NCI-H1417 treated with DMSO at 0.1 percent for 48 hours (cell line): ENCODE measurements around the gene PPA1.
"Not testable (repeated sequence)": the region's sequence is repeated elsewhere in the genome, so short reads cannot be mapped to it uniquely, and the experiment has no call there.

ENCODE experiments used
- DNase-seq: peaks from one replicate; lab custom pipeline; 2025; lab: John Stamatoyannopoulos, UW

Gene PPA1

DNA sequence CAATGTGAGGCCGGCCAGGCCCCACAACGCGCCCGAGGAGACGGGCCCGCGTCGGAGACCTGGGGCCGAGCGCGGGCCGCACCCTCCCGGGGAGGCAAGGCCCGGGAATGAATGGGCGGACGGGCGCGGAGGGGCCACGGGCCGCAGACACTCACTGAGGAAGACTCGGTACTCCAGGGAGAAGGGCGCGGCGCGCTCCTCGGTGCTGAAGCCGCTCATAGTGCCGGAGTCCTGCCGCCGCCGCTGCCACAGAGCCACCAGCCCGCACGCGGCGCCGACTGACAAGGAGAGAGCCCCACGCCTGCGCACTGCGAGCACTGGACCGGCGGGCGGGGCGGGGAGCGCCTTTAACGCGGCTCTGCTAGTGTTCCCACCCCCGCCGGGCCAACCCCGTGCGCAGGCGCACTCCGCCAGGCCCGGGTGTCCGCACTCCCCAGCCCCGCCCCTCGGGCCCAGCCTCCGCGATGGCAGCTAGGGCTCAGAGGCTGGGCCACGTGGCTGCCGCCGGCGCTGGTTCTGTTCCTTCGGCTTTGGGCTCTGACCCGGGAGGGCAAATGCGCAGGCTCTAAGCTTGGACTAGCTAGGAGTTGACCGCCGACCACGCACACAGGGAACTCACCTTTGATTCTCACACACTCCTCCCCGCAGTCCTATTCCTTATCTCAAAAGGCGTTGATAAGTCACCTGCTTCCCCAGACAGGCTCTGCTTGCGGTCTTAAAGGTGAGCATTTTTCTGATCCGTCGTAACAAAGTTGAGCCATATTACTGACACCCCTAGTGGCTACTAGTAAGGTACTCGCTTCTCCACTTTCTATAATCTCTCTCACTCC, at the start of gene PPA1:
Gene PPA1, minus strand, starts transcription at position 321 of the 830 bp plus-strand sequence. Its CDS starts 102 bp downstream, at position 219.
- peak; percentile 65 for DNase-seq

DNA sequence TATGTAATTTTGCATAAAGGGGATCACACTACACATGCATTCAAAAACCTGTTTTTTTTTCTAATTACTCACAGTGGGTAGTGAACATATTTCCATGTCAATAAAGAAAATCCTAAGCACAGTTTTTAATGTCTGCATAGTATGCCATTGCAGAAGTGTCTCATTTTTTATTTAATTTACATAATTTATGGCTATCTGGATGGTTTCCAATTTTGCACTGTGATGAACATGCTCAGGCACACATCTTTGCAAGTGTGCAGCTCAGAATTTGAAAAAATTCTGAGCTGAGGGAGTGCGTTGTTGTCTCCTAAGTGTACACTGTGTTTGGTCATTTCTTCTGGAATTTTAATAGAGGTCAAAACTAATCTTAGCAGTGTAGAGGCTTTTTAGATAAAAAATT, 48.4 kb upstream of the PPA1 start:
- DNase-seq, result no peak

DNA sequence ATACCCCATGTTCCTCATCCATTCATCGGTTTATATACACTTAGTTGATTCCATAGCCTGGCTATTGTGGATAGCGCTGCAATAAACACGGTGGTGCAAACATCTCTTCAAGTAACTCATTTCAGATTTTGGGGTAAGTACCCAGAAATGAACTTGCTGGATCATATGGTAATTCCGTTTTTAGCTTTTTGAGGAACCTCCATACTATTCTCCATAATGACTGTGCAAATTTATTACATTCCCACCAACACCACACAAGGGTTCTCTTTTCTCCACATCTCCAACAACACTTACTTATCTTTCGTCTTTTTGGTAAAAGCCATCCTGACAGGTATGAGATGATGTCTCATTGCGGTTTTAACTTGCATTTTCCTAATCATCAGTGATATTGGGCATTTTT, 46.9 kb upstream of the PPA1 start:
- no peak for DNase-seq

DNA sequence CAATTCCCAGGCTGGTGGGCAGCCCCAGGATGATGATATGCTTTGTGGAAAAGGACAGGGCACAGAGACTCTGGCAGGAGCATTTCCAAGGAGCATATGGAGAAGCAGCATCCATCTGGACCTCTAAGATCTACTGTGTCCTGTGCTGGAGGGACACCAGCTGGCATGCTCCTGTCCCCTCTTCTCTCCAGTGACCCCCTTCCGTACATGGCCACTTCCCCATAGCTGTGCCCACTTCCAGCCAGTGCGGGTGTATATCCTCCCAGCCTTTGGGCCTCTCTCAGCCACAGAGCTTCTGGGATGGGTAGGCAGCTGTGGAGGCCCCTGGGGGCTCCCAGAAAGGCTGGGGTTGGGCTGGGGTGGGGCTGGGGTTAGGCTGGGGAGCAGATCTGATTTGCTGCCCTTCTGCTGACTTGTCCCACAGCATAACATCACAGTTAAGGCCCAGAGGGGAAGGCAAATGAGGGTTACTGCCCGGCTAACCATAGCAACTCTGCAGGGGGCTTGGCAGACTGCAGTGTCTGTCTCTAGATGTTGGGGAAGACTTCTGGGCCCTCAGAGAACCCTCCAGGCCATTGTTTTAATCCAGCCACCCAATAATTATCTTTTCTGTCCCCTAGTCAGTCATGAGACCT, 44.3 kb upstream of the PPA1 start:
- DNase-seq, result no peak

DNA sequence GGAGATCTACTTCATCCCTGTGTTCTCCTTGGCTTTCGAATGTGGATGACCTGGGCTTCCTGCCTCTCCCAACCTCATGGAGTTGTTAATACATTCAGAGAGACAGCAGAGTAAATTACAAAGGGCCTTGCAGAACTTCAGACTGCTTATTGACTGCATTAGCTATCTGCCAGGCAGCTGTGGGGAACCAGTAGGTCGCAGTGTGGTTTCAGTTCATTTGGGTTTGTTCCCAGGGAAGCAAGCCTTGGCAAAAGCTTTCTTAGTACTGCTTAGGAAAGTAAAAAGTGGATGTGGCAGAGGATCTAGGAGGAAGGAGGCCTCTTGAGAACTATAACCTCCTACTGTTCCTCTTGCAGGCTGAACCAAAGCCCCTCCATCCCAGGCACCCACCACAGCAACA, 41.4 kb upstream of the PPA1 start:
- no peak for DNase-seq

DNA sequence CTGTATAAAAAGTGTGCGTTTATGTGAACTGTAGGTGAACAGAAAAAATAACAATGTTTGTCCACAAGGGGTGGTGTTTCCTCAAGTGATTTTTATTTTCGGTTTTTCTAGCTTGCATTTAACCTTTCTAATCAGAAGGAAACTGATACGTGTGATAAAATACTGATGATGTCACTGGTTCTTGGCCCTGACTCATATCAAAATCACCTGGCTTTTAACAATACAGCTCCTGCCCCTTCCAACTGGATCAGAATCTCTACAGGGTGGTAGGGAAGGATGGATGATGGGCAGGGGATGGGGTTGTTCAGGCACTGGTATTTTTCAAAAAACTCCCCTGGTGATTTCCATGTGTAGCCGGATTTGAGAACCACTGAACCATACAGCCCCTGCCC, 39.7 kb upstream of the PPA1 start:
- DNase-seq, result no peak

DNA sequence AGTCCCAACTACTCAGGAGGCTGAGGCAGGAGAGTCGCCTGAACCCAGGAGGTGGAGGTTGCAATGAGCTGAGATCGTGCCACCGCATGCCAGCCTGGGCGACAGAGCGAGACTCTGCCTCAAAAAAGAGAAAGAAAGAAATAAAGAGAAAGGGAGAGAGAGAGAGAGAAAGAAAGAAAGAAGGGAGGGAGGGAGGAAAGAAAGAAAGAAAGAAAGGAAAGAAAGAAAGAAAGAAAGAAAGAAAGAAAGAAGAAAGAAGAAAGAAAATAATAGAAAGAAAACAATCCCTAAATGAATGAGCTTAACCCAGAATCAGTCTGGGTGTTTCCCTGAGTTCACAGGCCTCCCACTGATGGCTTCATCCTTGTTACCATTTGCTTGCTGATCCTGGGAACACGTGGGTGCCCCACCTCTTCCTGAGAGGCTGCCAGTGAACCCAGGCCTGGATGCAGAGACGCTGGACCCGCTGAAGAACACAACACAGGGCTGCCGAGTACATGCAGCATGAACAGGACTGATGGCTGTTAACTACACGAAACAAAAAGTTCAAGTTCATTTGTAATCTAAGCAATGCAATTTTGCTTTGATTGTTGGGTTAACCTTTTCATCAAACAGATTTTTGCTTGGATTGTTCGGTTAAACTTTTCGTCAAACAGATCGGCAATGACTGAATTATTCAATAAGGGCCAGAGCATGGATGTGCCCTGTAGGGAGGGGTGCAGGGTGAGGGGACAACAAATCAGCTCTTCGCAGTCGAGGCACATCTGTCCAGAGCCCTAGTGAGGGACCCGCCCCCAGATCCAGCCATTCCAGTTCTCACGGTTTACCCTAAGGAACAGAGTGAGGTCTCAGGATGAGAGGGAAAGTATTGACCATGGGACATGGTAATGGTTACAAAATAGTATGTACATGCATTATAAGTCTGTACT, 39.0 kb upstream of the PPA1 start:
- DNase-seq, result no peak

DNA sequence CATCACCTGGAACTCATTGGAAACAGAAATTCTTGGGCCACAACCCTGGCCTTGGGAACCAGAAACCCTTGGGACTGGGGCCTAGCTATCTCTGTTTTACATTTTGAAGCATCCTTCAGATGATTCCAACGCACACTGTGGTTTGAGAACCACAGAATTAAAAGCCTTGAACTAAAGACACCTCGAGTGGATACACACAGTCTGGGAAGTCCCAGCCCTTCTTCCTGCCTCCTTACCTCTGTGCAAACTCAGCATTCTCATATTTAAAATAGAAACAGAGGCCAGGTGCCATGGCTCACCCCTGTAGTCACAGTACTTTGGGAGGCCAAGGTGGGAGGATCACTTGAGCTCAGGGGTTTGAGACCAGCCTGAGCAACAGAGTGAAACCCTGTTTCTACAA, 37.7 kb upstream of the PPA1 start:
- no peak for DNase-seq

DNA sequence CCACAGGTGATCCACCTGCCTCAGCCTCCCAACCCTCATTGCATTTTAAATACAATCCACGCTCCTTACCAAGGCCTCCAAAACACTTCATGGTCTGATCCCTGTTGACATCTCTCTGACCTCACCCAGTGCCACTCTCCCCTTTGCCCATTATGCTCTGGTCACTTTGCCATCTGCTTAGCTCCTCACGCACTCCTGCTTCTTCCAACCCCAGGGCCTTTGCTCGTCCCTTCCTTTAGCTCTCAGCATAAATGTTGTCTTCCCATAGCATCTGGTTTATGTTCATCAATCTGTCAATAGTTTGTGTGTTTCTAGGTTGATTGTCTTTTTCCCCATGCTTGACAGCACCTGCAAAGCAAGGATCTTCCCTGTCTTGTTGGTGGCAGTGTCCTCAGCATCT, 36.5 kb upstream of the PPA1 start:
- no peak for DNase-seq

DNA sequence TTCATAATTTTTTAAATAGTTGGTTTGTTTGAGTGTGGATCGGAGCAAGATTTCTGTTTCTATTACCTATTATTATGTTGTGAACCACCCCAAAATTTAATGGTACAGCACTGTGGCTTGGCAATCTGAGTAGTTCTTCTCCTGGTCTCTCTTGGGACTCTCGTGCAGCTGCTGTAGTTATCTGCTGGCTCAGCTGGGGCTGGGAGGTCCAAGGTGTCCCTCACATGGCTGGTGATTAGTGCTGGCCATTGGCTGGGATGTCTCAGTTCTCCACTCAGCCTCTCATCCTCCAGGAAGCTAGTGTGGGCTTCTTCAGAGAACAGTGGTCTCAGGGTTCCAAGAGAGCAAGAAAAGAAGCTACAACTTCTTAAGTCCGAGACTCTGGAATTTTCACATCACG, 35.1 kb upstream of the PPA1 start:
- DNase-seq, result no peak

DNA sequence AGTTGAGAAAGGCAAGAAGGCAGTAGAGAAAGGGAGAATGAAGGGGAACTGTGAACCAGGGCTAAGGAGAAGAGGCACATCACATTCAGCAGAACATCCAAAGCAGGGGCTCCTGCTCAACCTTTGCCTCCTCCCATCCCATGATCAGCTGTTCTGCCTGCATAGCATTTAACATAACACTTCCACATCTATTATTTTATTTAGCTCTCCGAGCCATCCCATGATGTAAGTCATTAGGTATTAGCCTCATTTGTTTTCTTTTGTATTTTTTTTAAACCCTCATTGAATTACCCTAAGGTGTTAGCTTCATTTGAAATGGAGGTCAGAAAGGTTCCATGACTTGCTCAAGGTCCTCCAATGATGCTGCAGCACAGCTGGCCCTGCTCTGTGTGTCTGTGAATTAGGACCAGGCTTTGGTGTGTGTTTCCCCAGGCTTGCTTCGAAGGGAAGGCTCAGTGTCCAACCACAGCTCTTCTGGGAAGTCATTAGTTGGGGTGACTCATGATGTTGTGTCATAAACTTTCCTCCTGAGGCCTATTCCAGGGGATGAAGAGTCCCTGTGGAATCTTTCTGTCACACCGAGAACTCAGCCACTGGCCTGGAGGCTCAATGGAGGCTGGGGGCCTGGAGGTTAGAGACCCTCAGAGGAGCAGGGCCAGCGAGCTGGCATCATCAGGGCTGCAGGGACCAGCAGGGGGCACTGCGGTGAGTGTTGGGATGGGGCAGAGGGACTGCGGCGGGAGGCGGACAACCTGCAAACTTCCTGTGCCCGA, 34.1 kb upstream of the PPA1 start:
- no peak for DNase-seq

DNA sequence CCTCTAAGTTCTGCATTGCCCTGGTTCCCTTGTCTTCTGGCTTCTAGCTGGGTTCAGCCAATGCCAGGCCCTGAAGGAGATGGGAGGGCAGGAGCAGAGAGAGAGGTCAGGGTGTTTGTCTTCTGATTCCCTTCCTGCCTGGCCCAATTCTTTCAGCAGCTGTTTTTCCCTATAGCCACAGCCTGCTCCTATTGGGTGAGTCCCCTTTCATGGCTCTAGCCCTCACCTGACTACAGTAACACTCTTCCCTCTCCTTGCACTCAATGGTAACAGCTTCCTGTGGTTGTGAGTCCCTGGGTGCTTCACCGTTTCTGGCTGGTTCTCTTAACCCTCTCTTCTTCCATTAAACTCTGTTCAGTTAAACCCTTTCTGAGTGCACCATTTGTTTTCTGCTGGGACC, 33.5 kb upstream of the PPA1 start:
- no peak for DNase-seq

DNA sequence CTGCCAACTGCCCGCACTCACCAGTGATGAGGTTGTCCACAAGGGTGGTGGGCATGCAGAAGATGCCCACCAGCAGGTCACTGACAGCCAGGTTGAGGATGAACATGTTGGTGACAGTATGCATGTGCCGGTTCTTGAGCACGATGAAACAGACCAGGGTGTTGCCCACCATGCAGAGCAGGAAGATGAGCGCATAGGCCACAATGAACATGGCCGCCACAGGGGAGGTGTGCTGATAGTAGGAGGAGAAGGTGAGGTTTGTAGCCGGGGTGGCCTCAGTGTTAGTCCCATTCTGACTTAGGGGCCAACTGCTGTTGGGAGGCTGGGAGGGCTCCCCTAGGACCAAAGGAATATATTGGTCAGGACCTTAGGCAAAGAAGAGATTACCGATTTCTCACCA, 32.8 kb upstream of the PPA1 start:
- no peak for DNase-seq

DNA sequence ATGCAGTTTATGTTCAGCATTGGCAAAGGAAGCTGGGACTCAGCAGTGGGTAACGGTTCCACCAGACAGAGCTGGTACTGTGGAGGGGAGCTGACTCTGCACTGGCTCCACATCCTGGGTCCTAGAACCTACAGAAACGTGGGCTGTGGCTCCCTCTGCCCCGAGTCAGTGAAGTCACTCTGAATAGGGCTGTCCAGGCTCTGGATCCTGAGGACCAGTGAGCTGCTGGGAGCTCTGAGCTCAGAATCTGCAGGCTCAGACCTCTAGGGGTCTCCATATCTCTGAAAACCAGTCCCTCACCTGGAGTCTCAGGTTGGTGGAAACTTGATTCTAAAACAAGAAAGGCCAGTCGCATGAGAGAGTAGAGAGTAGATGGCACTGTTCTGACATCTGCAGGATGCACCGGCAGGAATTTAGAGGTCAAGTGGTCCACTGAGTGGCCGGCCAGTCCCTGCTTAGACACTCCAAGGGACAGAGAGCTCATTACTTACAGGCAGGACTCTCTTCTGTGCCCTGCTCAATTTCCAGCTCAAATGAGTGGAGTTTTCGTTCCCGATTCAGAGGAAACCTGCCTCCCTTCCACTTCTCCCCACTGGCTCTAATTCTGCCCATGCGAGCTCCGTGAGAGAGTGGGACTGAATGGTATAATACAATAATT, 31.9 kb upstream of the PPA1 start:
- DNase-seq, result no peak

DNA sequence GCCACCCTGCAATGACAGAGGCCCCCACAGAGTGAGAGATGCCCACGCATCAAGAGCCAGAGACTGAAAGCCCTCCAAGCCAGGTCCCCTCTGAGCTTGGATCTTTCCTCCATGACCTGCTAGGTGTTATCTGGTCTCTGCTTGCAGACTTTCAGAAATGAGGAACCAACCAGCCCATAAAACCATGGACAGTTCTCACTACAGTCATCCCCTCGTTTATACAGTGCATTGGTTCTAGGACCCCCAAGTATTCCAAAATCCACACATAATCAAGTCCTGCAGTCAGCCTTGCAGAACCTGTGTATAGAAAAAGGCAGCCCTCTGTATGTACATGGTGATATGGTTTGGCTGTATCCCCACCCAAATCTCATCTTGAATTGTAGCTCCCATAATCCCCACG, 27.5 kb upstream of the PPA1 start:
- DNase-seq, result no peak

DNA sequence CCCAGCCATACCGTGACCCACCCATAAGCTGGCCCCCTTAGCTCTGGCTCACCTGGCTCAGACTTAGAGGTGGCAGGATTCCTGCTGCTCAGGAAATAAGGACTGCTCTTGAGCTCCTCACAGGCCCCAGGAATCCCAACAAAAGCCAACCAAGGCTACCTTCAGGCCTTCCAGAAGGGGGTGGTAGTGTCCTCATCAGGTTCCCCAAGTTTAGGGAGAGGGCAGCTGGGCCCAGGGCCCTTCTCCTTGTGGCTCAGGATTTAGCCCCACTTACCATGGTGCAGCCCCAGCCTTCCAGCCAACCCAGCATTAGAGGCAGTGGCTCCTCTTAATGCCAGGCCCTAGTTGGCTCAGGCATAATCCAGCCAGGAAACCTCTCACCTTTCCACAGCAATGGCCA, 27.0 kb upstream of the PPA1 start:
- DNase-seq, result no peak

DNA sequence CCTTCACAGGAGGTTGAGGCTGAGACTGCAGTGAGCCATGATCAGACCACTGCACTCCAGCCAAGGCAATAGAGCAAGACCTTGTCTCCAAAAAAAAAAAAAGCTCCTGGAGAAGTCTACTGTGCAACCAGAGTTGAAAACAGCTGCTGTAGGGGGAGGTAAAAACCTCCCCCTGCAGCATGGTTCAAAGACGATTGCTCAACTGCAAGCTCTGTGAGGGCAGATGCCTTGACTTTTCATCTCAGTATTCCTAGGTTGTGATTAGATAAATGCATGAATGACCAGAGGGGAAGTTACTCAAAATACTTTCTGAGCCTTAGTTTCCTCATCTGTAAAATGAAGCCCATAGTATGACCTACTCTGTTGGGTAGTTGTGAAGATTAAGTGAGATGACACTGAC, 25.0 kb upstream of the PPA1 start:
- DNase-seq, result no peak

DNA sequence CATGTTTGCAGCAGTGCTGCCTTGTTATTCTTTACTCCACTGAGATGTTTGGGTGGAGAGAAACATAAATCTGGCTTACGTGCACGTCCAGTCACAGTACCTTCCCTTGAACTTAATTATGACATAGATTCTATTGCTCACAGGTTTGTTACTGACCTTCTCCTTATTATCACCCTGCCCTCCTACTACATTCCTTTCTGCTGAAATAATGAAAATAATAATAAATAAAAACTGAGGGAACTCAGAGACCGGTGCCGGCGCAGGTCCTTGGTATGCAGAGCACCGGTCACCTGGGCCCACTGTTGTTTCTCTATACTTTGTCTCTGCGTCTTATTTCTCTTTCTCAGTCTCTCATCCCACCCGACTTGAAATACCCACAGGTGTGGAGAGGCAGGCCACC, 24.6 kb upstream of the PPA1 start:
- not testable (repeated sequence) for DNase-seq

DNA sequence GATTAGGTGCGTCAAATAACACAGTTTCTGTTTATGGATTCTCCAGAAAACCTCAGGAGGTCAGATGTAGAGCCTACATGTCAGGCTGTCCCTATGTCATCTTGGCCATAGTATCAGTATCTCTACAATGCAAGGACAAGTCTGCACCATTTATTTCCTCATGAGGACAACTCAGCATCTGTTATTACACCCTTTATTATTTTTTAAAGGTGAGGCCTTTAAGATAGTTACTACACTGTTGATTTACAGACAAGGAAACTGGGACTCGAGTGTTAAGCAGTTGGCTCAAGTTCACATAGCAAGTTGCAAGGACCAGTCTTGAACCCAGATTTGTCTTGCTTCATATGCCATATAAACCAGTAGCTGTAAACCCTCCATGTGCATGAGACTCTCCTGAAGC, 23.2 kb upstream of the PPA1 start:
- no peak for DNase-seq

DNA sequence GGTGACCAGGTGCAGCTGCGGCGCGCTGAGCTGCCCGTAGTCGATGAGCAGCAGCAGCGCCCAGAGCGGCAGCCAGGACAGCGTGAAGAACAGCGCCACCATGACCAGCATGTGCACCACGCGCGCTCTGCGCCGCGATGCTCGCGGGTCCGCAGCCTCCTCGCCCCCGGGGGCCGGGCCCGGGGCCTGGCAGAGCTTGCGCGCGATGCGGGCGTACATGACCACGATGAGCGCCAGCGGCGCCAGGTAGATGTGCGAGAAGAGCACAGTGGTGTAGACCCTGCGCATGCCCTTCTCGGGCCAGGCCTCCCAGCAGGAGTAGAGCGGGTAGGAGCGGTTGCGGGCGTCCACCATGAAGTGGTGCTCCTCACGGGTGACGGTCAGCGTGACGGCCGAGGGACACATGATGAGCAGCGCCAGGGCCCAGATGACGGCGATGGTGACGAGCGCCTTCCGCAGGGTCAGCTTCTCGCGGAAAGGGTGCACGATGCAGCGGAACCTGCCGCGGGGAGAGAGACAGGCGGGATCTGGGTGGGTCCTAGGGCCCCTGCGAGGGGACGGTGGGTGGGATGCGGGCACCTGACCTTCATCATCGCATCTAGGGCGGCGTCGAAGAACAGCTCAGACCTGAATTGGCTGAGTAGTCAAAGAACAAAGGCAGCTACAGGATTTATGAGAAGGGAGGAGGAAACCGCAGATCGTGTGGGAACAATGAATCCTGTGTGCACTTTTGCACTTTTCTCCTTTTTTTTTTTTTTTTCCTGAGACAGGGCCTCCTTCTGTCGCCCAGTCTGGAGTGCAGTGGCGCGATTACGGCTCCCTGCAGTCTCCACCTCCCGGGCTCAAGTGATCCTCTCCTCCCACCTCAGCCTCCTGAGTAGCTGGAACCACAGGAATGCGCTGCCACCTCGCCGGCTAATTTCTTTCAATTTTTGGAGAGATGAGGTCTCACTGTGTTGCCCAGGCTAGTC, 22.4 kb upstream of the PPA1 start:
- no peak for DNase-seq
